Cardiac fibroblast (primary cell): ENCODE measurements around the gene HSPB6.

Source experiments
- DNase-seq, 2 donors: peaks; one replicate each; pipeline versions ENCODE4 v3.0.0 to v3.0.0-alpha.2; 2010; ENCODE audit warnings: low read depth in 2 of 2
- H3K4me3 ChIP-seq, 2 donors: replicated peaks in 1 of 2; 1 replicate in 1 of 2; 2 replicates in 1 of 2; pipeline ENCODE4 v1.5.1; 2011; ENCODE audit warnings: low read depth in 2 of 2, low read length in 2 of 2, mild to moderate bottlenecking in 2 of 2, moderate library complexity in 1 of 2
- CTCF ChIP-seq: IDR thresholded peaks from one replicate; pipeline ENCODE4 v1.5.1; 2011; ENCODE audit warnings: low read depth, mild to moderate bottlenecking, low read length, inconsistent platforms

The HSPB6 gene

GRCh38 chr19:35764432-35765315 is 7.8 kb upstream of the HSPB6 start:
- DNase-seq = no peak
- no peak overlapping the region for H3K4me3 ChIP-seq
- no peak for TF ChIP-seq CTCF

- no peak overlapping the region for H3K4me3 ChIP-seq
- TF ChIP-seq CTCF = no peak
- DNase-seq = no peak
These were observed 4.0 kb upstream of the HSPB6 start for GRCh38 chr19:35760711-35761349.

- DNase-seq = no peak
- no peak for TF ChIP-seq CTCF
These were observed 2.9 kb upstream of the HSPB6 start for GRCh38 chr19:35759697-35760096.

GRCh38 chr19:35757749-35758608 is 1.1 kb upstream of the HSPB6 start, which contains the start of gene PROSER3:
TSS of gene PROSER3 (plus strand) at chr19:35758176. CDS start at chr19:35758216, 40 bp downstream.
- TF ChIP-seq CTCF = no peak
- DNase-seq = peak; percentile 100
- peak within 1 kb of the TSS; percentile 93 to 99 for H3K4me3 ChIP-seq

More at GRCh38 chr19:35759697-35760096, 2.9 kb upstream of the HSPB6 start:
- no peak overlapping the region for H3K4me3 ChIP-seq

- no peak for TF ChIP-seq CTCF
- DNase-seq = peak; percentile 96 to 99
- peak overlapping the region; percentile 58 to 65 for H3K4me3 ChIP-seq
These were observed 461 bp upstream of the HSPB6 start for GRCh38 chr19:35757231-35757748.
